Peyer's patch (tissue), 4 donors: Measurements from ENCODE around the gene FARS2. TPM values are rescaled to one million over a fixed set of nuclear protein-coding genes. Genes with fewer than 3 reads are reported as not detected.

Experiments used
- DNase-seq, 3 donors: peaks; one replicate each; pipeline ENCODE4 v3.0.0-alpha.2; 2017 to 2019
- H3K27ac ChIP-seq, 4 donors: fragments of 200-600 bp; sonication (generic); one replicate each; pipeline ENCODE4 v1.5.1; 2016 to 2019
- H3K27me3 ChIP-seq, 2 donors: fragments of 200-600 bp; sonication (generic); one replicate each; pipeline ENCODE4 v1.5.1; 2019
- H3K36me3 ChIP-seq, 3 donors: fragments of 200-600 bp; sonication (generic); one replicate each; pipeline ENCODE4 v1.5.1; 2016 to 2019
- H3K4me1 ChIP-seq, 4 donors: fragments of 200-600 bp; sonication (generic); one replicate each; pipeline ENCODE4 v1.5.1; 2016 to 2019
- H3K4me3 ChIP-seq, 4 donors: fragments of 200-600 bp; sonication (generic); 1 replicate in 3 of 4; 2 replicates in 1 of 4; pipeline ENCODE4 v1.5.1; 2016 to 2019; ENCODE audit warnings: mild to moderate bottlenecking in 1 of 4
- H3K9me3 ChIP-seq, 4 donors: fragments of 200-600 bp; sonication (generic); one replicate each; pipeline ENCODE4 v1.5.1; 2016 to 2019; ENCODE audit warnings: mild to moderate bottlenecking in 1 of 4
- POLR2A ChIP-seq, 2 donors: fragments of 450-650 bp; IDR thresholded peaks; one replicate each; pipeline ENCODE4 v1.5.1; 2017; ENCODE audit warnings: antibody characterized with exemption in 2 of 2, mild to moderate bottlenecking in 2 of 2, moderate library complexity in 2 of 2
- total RNA-seq, 4 donors: library from RNA; depleted of rRNA; stranded (reverse); fragments of >200 nt; gene quantifications; one replicate each; pipeline ENCODE4 v1.1.0, GENCODE V29; 2016
- TF ChIP-seq, protein P1 (sequence below), 6 experiments: fragments of 450-650 bp in 4 of 6; fragments of 200-600 bp in 2 of 6; sonication (generic) in 1 of 6; IDR thresholded peaks; one replicate each; pipeline ENCODE4 v1.5.1; 2017 to 2019; ENCODE audit warnings: antibody characterized with exemption in 6 of 6, mild to moderate bottlenecking in 3 of 6, moderate library complexity in 1 of 6

The FARS2 gene
- total RNA-seq, 4 donors from 2014 or later = 9.5 to 42.1 (median 17.1) TPM

DNA sequence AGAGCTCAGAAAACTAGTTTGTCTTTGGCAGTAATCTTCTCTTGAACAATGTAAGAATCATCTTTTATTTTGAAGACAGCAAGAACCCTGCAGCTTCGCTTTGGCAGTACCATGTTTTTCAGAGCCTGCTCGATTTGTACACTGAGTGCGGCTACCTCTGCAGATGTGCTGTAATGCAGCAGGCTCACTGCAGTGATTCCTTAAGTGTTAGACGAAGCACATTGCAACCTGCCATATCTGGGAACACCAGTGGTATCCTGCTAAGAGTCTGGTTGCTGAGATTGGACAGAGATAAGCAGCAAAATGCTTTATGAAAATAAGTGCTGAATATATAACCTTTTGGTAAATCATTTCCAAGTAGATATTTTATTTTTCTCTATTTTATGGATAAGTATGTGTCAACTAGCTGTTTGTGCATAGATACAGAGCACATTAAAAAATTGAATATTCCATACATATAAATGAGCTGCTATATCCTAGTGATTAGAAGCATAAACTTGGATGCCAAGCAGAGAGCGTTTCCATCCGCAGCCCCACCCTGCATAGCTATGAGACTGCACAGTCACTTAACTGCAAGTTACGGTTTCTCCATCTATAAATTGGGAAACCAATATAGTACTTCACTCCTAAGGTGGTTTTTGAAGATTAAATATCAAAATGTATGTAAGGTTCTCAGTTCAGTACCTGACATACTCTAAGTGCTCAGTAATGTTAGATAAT lies 328.3 kb downstream of the FARS2 start:
- Histone ChIP-seq H3K36me3 (no peaks in the 10 kb centered on the region), H3K4me1 (no peaks in the 10 kb centered on the region), H3K27ac (no peak overlapping the region), H3K9me3 (no peaks in the 10 kb centered on the region), H3K4me3 (no peak overlapping the region), H3K27me3 (no peaks in the 10 kb centered on the region)
- no peak for DNase-seq
- TF ChIP-seq POLR2A (IDR thresholded peaks at IDR 0.05) = no peak
- TF ChIP-seq, protein P1, sequence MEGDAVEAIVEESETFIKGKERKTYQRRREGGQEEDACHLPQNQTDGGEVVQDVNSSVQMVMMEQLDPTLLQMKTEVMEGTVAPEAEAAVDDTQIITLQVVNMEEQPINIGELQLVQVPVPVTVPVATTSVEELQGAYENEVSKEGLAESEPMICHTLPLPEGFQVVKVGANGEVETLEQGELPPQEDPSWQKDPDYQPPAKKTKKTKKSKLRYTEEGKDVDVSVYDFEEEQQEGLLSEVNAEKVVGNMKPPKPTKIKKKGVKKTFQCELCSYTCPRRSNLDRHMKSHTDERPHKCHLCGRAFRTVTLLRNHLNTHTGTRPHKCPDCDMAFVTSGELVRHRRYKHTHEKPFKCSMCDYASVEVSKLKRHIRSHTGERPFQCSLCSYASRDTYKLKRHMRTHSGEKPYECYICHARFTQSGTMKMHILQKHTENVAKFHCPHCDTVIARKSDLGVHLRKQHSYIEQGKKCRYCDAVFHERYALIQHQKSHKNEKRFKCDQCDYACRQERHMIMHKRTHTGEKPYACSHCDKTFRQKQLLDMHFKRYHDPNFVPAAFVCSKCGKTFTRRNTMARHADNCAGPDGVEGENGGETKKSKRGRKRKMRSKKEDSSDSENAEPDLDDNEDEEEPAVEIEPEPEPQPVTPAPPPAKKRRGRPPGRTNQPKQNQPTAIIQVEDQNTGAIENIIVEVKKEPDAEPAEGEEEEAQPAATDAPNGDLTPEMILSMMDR (IDR thresholded peaks at IDR 0.05) = no peak

DNA sequence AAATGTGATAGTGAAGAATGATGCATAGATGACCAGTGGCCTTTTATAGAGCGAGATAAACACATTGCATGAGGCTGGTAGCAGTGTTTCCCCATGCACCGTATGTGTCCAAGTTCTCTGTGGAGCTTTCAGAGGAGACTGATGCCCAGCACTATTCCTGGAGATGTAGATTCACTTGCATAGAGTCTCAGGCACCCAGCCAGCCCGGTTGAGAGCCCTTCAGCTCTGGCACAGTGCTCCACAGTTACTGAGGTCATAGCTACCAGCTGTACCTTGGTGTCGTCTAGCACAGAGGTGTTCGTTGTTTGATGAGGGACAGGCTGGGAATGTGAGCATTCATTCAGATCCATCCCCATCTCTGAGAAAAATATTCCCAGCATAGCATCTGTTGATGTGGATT lies 328.9 kb downstream of the FARS2 start:
- Histone ChIP-seq H3K27ac (no peak overlapping the region), H3K9me3 (no peaks in the 10 kb centered on the region), H3K4me3 (no peak overlapping the region), H3K27me3 (no peaks in the 10 kb centered on the region), H3K4me1 (no peaks in the 10 kb centered on the region), H3K36me3 (no peaks in the 10 kb centered on the region)
- TF ChIP-seq, protein P1 (IDR thresholded peaks at IDR 0.05) = no peak
- no peak for TF ChIP-seq POLR2A (IDR thresholded peaks at IDR 0.05)
- DNase-seq = no peak

DNA sequence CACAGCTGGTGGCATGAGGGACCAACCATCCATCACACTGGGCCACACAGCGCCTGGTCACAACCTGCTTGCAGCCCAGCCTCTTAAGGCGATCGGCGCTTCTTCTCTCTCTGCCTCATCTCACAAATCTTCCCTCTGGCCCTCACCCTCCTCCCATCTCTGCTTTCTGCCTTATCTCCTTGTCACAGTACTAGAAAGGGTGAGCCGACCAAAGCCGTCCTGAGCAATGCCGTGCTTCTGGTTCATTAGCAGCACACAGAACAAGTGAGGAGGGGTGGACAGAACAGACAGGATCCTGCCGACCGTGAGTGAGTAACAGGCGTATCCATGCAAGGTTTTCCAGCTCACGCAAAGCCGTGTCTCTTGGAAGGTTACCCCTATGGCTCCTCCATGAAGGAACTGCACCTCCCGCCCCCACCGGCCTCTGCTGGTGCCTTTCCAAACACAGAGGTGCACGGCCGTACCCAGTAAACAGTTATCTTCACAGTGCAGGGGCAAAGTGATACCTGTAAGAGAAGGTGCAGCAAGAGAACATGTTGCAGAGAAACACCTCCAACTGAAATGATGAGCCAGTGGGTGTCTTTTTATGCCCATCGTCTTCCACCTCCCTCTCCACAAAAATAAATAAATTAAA lies 331.7 kb downstream of the FARS2 start:
- Histone ChIP-seq H3K27ac (no peak overlapping the region), H3K36me3 (no peaks in the 10 kb centered on the region), H3K9me3 (no peaks in the 10 kb centered on the region), H3K4me3 (no peak overlapping the region), H3K4me1 (no peaks in the 10 kb centered on the region), H3K27me3 (no peaks in the 10 kb centered on the region)
- no peak for DNase-seq
- TF ChIP-seq, protein P1 (IDR thresholded peaks at IDR 0.05) = no peak
- no peak for TF ChIP-seq POLR2A (IDR thresholded peaks at IDR 0.05)

DNA sequence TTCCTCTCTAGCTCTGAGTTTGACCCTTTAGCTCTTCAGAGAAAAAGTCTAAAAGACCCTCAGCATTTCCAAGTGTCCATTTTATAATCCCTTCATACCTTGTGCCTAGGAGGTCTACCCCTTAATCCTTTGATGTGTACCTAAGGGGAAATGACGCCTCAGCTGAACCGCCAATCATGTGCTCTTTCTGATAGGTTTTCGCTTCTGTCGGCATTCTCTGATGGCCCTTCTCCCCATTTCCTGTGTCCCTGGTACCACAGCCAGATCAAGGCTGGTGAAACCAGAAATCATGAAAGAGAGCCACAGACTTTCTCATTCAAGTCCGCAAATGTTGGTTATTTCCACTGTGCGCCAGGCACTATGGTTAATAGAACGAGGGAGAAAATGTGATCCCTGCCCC lies 333.9 kb downstream of the FARS2 start:
- Histone ChIP-seq H3K36me3 (no peaks in the 10 kb centered on the region), H3K27ac (no peak overlapping the region), H3K9me3 (no peaks in the 10 kb centered on the region), H3K4me3 (no peak overlapping the region), H3K4me1 (no peaks in the 10 kb centered on the region), H3K27me3 (no peaks in the 10 kb centered on the region)
- TF ChIP-seq, protein P1 (IDR thresholded peaks at IDR 0.05) = no peak
- no peak for TF ChIP-seq POLR2A (IDR thresholded peaks at IDR 0.05)
- DNase-seq = no peak

DNA sequence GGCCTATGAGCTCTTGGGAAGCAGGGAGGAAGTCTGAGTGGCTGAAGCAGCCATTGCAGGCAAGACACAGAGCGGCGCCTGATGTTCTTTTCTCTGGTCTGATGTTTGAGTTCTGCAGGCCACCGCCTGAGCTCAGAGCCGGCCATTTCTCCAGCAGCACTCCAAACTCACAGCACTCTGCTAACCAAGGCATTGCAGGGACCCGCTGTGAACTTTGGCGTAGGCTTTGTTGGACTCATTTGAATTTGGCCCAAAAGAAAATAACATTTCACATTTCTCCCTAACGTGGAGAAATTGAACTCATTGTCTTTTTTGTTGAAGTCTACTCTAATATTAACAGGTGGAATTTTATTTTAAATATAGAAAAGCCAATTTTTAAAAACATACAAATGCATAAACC lies 336.1 kb downstream of the FARS2 start:
- no peak for DNase-seq
- H3K9me3 ChIP-seq = no peaks in the 10 kb centered on the region
- H3K36me3 ChIP-seq = no peaks in the 10 kb centered on the region
- no peak overlapping the region for H3K4me3 ChIP-seq
- H3K27me3 ChIP-seq = no peaks in the 10 kb centered on the region
- no peaks in the 10 kb centered on the region for H3K4me1 ChIP-seq
- TF ChIP-seq, protein P1 (IDR thresholded peaks at IDR 0.05) = no peak
- no peak for TF ChIP-seq POLR2A (IDR thresholded peaks at IDR 0.05)
- H3K27ac ChIP-seq = no peak overlapping the region
